Skin epidermis (tissue), 12 donors: ENCODE measurements around the gene INF2.
"Not testable (repeated sequence)": the region's sequence is repeated elsewhere in the genome, so short reads cannot be mapped to it uniquely, and the experiment has no call there.

Experiments used
- H3K27ac ChIP-seq, 21 experiments: fragments of 200-600 bp; sonication (generic) in 11 of 21; one replicate each; pipeline ENCODE4 v1.5.0; 2020; ENCODE audit warnings: mild to moderate bottlenecking in 3 of 21, inconsistent platforms in 2 of 21, moderate library complexity in 2 of 21
- H3K4me3 ChIP-seq, 7 experiments: fragments of 200-600 bp; sonication (generic) in 2 of 7; one replicate each; pipeline ENCODE4 v1.5.0; 2020; ENCODE audit warnings: inconsistent platforms in 2 of 7, mild to moderate bottlenecking in 2 of 7, moderate library complexity in 1 of 7

The INF2 gene

GRCh38 chr14:104689109-104689880 lies at the start of gene INF2:
INF2 (plus strand) TSS chr14:104689618; CDS start chr14:104701366, 11,748 bp downstream.
- H3K4me3 ChIP-seq, result peak within 1 kb of the TSS; percentile 65 to 97 (median 96)
- H3K27ac ChIP-seq, result peak within 1 kb of the TSS; percentile 20 to 95 (median 86)

GRCh38 chr14:104639885-104640548 lies 49.4 kb upstream of the INF2 start:
- Histone ChIP-seq H3K27ac (no peak overlapping the region), H3K4me3 (no peak overlapping the region)

DNA sequence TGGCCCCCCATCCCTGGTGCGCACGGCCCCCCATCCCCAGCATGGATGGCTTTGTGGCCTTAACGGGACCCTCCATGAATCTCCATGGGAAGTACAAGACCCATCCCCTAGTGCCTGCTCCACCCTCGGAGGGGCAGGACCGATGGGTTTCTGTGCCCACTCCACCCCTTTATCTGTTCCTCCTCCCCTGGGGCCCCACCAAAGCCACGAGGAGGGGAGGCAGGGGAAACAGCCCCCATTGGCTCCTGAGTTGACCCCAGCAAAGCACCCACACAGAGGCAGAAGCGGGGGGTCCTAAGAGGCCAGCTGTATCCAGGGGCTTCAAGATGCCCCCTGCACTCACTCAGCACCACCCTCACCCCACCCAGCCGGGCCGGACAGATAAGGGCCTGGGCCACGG lies 48.7 kb upstream of the INF2 start:
- Histone ChIP-seq H3K4me3 (no peak overlapping the region), H3K27ac (no peak overlapping the region)

- Histone ChIP-seq H3K27ac (no peak overlapping the region), H3K4me3 (no peak overlapping the region)
These were observed 47.5 kb upstream of the INF2 start for GRCh38 chr14:104641753-104642539.

GRCh38 chr14:104642540-104642868 lies 46.9 kb upstream of the INF2 start:
- H3K27ac ChIP-seq, result no peak overlapping the region

GRCh38 chr14:104643306-104643705 lies 46.1 kb upstream of the INF2 start:
- H3K4me3 ChIP-seq, result no peak overlapping the region
- H3K27ac ChIP-seq, result no peak overlapping the region

More at GRCh38 chr14:104642540-104642868, 46.9 kb upstream of the INF2 start:
- no peak overlapping the region for H3K4me3 ChIP-seq

GRCh38 chr14:104644091-104644635 lies 45.3 kb upstream of the INF2 start:
- no peak overlapping the region for H3K4me3 ChIP-seq
- H3K27ac ChIP-seq, result no peak overlapping the region

GRCh38 chr14:104644656-104645378 lies 44.6 kb upstream of the INF2 start:
- Histone ChIP-seq H3K4me3 (no peak overlapping the region), H3K27ac (no peak overlapping the region)

- H3K4me3 ChIP-seq, result no peak overlapping the region
- H3K27ac ChIP-seq, result peak overlapping the region in 2 of 21 experiments; percentile 10 to 16
These were observed 41.9 kb upstream of the INF2 start for GRCh38 chr14:104647467-104648043.

DNA sequence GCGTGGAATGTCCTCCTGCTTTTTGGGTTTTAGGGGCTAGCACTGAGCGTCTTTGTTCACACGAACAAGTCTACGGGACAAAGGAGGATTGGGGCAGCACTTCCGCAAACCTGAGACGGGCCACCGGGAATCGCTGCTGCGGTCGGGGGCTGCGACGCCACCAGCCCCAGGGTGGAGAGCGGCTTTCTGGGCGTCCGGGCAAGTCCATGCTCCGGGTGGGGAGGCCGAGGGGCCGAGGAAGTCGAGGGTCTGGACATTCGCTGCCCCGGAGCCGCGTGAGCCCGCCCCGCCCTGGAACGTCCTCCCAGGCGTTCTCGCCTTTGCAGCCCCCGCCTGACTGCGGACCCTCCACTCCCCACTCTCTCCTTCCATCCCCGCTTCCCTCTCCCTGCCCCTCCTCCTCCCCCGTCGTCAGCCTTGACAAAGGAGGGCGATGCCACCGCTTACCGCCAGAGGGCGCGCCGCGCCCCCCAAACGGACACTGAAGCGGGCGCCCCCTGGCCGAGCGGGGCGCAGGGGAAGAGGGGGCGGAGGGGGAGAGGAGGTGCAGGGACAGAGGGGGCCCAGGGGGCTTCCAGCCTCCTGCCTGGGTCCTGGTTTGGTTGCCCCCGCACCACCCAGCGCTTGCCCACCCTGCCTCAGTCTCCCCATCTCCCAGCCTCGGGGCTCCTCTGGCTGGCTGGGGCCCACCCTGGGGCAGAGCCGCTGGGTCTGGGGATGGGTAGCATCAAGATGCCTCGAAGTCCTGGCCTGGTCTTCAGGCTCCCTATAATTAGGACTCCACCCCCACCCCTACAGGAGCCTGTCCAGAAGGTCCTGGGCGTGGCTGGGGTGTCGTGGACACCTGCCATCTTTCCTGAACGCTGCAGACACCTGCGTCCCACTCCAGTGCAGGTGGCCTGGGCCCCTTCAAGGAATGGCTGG lies 39.1 kb upstream of the INF2 start:
- H3K27ac ChIP-seq, result peak overlapping the region in 6 of 21 experiments; percentile 1 to 66 (median 32)
- peak overlapping the region in 6 of 7 experiments; percentile 8 to 34 (median 29) for H3K4me3 ChIP-seq

DNA sequence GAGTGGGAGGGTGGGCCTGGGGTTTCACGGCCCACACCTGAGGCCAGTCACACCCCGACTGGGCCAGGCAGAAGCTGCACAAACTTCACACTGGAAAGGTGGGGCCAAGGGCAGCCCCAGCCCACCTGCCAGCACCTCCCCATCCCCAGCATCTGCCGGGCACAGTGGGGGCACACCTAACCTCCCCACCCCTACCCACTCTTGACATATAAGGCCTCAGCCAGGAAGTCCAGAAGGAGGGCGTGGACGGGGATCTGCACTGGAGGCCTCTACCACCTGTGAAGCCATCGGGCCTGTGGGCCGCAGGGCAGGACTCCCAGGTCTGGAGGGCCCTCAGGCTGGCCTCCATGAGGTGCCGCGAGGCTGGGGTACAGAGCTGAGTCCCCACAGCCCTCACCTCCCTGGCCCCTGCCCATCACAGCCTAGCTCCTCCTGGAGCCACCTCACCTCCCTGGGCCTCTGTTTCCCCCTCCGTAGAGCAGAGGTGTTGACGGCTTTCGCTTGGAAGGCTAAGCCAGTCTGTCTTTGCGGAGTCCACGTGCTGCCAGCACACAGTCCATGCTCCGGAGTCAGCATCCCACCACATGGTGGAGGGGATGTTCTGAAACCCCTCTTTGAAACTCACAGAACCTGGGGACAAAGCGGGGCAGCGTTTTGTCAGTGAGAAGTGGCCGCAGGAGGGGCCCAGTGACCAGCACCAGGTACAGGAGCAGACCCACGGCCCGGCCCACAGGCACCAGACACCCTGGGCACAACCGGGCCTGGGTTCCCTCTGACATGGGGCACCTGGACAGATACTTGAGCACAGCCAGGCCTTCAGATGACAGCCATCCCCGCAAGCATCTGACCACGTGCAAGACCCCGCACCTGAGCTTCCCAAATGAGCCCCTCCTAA lies 38.2 kb upstream of the INF2 start:
- Histone ChIP-seq H3K27ac (peak overlapping the region in 1 of 21 experiments; percentile 1), H3K4me3 (no peak overlapping the region)

DNA sequence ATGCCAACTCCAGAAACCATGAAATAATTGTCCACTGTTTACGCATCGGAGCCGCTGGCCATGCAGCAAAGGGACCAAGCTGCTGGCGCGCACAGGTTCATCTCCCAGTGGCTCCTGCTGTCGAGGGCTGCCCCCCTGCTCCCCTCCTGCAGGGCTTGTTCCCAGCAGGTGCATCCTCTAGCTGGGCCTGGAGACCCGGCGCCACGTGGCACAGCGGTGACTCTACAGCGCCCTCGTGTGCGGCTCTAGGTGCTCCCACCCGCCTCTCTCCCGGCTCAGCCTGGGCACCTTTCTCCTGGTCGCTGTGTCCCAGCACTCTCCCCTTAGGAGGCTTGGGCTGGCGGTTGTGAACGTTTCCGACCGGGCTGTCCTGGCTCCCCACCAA lies 37.5 kb upstream of the INF2 start:
- Histone ChIP-seq H3K27ac (no peak overlapping the region), H3K4me3 (no peak overlapping the region)

DNA sequence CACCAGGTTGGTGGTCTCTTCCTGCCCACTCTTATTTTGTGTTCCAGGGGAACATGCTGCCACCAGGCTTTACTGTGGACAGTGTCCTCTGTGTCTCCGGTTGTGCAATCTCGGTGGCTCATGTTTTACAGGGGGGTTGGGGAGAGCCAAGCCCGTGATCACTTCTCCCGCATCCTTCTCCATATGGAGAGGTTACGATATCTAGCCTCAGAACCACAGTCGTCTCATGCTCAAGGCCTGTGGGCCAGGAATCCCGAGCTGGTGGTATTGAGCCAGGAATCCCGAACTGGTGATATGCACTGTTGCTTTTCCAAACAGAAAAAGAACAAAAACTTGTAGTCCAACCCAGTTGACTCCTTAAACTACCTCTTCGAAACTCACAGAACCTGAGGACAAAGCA lies 37.0 kb upstream of the INF2 start:
- no peak overlapping the region for H3K27ac ChIP-seq
- no peak overlapping the region for H3K4me3 ChIP-seq

DNA sequence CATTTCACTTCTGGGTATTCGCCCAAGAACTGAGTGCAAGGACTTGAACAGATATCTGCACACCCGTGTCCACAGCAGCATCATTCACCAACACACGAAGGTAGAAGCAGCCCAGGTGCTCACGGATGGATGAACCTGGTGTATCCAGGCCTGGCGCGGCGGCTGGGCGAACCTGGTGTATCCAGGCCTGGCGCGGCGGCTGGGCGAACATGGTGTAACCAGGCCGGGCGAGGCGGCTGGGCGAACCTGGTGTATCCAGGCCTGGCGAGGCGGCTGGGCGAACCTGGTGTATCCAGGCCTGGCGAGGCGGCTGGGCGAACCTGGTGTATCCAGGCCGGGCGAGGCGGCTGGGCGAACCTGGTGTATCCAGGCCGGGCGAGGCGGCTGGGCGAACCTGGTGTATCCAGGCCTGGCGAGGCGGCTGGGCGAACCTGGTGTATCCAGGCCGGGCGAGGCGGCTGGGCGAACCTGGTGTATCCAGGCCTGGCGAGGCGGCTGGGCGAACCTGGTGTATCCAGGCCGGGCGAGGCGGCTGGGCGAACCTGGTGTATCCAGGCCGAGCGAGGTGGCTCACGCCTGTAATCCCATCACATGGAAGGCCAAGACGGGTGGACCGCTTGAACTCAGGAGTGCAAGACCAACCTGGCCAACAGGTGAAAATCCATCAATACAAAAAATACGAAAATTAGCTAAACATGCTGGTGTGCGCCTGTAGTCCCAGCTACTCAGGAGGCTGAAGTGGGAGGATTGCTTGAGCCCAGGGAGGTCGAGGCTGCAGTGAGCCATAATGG lies 36.1 kb upstream of the INF2 start:
- not testable (repeated sequence) for H3K27ac ChIP-seq, H3K4me3 ChIP-seq

DNA sequence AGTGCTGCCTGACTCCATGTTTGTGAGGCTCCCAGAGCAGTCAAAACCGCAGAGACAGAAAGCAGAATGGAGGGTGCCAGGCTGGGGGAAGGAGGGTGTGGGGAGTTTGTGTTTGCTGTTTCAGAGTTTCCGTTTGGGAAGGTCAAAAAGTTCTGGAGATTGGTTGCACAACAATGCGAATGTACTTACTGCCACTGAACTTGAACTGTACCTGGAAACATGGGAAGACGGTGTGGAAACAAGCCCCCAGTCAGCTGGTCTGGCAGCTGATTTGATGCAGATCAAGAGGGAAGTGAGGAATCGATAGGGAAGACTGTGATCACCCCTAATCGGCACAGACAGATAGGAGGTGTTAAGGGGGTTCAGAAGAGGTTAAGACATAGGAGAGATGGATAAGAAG lies 35.3 kb upstream of the INF2 start:
- H3K4me3 ChIP-seq, result no peak overlapping the region
- no peak overlapping the region for H3K27ac ChIP-seq

GRCh38 chr14:104655128-104655848 lies 34.1 kb upstream of the INF2 start:
- H3K27ac ChIP-seq, result no peak overlapping the region
- no peak overlapping the region for H3K4me3 ChIP-seq
